GM19099 (cell line): ENCODE data around the gene ZFYVE21.

Experiments used
- POLR2A ChIP-seq: IDR thresholded peaks from 3 replicates; pipeline ENCODE4 v1.6.1; 2011; ENCODE audit warnings: low read depth; ENCODE audit not compliant: insufficient read length; ENCODE audit errors: extremely low read depth

The ZFYVE21 gene

DNA sequence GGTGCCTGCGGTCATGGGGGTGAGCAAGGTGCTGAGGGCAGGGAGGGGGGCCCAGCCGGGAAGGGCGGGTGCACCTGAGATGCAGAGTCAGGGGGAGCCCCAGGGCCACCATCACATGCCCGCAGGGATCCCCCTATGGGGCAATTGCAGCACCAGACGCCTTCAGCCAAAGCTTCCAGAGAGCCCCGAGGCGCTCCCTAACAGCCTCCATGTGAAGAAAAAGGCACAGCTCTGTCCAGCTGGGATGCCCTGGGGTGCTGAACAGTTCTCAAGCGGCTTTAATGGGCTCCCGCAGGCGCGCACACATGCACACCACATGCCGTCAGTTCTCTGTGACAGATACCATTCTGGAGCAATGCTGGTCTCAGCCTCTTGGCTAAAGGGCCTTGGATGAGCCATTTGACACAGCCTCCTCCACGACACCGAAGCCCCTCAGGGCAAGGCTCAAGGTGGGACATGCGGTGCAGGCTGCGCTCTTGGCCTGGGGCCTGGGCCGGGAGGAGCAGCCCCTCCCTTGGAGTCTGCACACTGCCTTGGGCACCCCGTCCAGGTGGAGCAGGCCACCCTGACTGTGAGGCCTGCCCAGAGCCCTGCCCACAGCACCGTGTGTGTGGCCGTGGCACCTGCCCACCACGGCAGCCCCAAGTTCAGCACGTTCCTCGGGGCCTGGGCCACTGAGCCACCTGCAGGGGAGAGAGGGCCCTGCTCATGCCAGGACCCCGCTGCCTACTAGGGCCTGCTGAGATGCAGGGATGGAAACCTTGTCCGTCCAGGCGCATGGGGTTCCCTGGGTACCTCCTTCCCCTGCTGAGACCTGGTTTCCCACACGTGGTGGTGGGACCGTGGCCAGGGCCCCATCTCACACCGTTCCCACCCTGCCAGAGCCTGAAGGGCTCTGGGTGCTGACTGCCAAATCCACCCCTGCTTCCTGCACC lies 8.0 kb upstream of the ZFYVE21 start:
- no peak for TF ChIP-seq POLR2A

DNA sequence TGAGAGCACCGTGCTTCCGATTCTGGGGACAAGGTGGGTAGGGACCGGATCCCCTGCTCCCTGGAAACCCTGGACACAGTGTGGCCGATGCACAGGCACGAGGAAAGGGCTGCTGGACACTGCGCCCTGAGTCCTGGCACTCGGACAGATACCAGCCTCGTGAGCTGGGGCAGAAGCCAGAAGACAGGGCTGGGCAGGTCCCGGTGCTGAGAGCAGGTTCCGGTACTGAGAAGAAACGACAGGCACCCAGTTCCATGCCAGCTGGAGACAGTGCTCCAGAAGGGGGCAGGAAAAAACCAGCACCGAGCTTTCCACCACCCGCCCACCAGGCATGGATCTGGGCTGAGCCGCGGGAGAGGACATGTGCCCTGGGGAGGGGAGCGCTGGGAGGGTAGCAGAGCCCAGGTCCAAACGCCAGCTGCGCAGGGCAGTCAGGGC lies 6.8 kb upstream of the ZFYVE21 start:
- no peak for TF ChIP-seq POLR2A

DNA sequence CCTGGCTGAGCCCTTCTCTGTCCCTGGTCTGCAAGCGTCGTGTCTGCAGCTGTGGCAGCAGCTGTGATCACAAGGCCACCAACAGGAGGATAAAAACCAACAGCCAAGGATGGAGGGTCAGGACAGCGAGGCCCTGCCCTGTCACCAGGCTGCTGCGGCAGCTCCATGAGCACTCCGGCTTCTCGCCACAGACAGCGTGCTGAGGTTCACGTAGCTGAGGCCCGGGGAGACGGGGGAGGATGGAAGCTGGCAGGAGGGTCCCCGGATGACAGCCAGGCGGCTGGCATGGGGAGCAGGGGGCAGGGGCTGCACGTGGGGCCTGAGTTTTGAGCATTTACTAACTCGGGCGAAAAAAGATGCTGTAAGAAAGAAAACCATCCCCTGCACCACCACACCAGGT lies 5.8 kb upstream of the ZFYVE21 start:
- TF ChIP-seq POLR2A, result no peak

DNA sequence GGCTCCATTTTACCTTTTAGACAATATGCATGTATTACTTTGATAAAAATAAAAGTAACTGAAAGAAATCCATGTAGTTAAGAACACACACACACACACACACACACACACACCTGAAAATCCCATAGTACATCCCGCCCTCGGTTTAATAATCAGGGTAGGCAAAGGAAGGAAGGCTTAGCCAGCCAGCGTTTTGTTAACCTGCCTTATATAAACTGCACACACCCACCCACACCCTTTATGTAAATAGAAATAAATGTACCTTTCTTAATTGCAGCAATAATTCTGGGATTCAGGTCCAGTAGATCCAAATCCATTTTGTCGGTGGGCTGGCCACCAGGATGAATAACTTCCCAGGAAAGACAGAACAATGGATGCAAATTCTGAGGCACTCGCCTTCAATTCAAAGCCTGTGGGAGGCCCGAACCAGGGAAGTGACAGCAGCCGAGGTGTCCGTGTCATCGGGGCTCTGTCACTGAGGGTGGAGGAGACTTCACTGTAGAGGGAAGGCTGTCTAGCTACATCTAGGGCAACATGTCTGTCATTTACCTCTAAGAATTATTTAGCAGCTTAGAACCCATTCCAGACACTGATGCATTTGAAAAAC lies 4.7 kb upstream of the ZFYVE21 start:
- no peak for TF ChIP-seq POLR2A

DNA sequence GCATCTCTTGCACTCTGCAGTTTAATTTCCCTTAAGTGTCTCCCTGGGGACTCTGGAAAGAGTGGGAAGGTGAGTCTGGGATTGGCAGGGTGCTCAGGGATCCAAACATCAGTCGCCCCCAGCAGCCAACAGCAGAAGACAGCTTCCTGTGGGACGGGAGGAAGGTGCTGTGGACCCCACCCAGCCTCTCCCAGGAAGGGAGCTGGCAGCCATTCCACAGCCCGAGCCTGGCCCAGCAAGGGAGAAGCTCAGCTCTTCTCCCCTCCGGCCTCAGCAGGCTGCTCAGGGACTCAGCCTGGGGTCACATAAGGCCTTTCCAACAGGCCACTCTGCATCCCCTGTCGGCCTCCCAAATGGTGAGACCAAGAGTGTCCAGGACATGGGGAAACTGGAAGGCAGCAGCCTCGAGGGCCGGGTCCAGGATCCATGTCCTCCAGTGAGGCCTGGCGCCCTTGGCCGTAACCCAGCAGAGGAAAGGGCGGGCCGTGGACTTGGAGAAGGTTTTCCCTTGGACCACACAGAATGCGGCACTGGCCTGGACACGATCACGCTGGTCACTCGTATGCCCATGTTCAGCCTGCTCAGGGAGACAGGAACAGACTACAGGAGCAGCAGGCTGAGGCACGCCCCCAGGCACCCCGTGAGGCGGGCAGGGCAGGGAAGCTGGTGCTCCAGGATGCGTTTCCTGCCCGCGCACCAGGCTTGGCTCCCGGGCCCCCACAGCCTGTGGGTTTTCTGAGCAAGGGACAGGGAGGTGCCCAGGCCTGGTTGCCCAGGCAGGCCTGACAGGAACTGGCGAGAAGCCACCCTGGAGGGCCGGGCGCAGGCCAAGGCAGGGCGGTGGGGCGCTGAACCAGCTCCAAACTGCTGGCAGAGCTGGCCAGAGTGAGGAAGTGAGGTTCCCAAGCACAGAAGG lies 3.8 kb upstream of the ZFYVE21 start:
- no peak for TF ChIP-seq POLR2A

DNA sequence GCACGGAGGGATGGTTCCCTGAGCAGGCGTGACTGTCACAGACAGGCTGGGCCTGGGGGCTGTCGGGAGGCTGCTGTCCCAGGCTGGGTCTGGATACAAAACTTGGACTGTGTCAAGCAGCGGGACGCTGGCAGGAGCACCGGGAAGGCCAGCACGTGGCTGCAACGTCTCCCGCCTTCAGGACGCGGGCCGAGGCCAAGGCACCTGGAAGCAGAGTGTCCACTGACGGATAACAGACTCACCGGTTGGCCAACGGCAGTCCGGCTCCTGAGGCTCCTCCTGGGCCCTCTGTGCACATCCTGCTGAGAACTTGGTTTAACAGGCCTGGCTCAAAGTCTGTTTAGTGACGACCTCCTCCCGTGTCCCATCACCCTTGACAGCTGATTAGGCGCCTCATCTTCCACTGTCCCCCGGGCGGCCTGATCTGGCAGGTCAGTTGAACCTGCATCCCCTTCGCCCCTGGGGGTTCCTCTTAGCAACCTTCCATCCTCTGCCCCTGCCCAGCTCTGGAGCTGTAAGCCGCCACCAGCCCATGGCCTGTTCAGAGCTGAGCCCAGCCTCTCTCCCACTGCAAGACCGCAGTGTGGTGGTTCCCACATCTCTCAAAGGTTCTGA lies 2.9 kb upstream of the ZFYVE21 start:
- TF ChIP-seq POLR2A, result no peak

DNA sequence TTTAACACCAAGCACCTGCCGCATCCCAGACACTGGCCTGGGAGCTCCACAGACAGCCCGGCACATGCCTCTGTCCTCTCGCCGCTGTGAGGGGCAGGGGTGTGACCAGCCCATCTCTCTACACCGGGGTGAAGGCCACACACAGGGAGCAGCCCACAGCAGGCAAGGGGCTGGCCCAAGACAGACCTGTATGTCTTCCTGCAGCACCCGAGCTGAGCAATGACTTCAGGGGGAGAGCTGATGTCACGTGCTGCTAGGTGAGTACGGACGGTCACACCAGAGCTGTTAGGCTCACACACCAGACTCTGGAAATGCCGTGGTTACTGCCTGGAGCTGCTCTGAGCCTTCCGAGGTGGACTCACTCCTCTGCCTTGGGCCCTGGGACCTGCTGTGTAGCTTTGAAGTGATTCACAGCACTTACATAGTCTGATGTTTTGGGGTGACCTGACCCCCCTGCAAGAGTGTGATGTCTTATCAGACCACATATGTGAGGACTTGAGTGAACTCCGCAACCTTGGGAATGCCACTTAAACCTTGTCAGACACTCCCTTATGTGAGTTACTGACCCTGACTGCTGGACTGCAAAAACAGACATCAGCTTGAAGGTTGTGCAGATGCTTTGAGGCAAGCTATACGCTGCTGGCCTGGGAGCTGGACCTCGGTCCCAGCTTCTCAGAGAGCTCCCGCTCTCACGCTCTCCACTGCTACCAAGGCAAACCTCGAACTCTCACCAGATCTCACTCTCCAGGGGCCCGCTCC lies 2.1 kb upstream of the ZFYVE21 start:
- no peak for TF ChIP-seq POLR2A

DNA sequence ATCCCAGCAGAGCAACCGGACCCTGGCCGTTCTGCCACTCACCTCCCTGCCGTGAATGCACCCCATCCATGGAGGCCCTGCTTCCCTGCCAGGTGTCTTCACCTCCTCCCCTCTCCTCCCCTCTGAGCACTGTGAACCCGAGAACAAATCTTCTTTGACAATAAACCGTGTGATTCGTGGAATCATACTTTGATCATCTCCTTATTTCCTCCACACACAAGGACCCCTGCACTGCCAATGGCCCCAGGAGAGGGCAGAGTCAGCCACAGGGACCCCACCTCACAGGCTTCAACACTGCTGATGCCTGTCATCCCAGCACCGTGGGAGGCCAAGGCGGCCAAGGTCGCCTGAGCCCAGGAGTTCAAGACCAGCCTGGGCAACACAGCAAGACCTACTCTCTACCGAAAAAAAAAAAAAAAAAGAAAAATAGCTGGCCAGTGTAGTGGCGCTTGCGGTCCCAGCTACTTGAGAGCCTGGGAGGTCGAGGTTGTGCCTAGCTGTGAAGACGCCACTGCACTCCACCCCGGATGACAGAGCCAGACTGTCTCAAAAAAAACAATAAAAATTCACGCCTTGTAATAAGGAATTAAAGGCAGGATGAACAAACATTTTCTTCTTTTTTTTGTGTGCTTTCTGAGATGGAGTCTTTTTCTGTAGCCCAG lies 1.4 kb upstream of the ZFYVE21 start:
- no peak for TF ChIP-seq POLR2A

DNA sequence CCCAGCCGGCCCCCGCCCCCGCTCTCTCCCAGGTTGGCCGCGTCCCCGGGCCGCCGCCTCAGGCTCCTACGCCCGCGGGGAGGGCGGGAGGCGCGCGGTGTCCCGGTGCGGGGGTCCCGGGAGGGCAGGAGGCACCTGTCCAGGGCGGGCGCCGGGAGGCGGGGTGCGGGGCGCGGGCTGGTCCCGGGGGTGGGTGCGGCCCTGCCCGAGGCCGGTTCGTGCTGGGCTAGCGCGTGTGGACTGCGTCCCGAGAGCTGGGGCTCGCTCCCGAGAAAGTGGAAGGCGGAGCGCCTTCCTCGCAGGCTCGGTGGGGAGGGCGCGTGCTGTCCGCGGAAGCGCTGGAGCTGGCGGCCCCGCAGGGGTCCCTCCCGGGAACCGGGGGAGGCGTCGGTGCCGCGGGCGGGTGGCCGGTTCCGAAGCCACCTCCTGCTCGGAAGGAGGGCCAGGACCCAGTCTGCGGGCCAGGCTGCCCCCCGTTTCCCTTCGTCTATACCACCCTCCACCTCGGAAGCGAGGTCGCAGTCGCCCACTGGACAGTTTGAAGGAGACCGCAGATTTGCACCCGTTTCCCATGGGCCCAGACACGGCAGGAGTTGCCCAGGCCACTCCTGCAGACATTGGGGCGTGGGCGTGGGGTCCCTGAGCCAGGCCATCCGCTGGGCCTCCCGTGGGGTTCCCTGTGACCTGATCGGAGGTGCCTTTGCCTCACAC lies 636 bp downstream of the ZFYVE21 start:
- no peak for TF ChIP-seq POLR2A

DNA sequence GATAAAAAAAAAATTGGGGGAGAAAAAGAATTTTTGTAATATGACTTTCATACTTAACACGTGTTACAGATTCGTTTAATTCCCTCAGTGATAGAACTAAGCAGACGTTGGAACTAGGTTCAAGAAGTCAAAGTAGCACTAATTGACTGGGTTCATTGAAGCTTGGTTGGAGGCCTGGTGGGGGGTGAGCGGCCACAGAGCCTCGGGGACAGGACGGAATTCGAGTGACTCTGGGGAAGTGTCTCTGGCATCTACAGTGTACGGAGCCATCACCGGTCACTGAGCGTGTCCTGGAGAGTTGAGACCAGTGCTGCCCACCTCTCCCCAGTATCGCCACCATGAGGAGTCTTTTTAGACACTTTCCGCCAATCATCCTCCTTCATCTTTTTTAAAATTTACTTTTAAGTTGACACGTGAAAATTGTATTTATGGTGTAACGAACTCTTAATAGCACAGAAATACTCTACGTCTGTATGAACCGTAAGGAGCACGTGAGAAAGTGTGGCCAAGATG lies 1.3 kb downstream of the ZFYVE21 start:
- no peak for TF ChIP-seq POLR2A

DNA sequence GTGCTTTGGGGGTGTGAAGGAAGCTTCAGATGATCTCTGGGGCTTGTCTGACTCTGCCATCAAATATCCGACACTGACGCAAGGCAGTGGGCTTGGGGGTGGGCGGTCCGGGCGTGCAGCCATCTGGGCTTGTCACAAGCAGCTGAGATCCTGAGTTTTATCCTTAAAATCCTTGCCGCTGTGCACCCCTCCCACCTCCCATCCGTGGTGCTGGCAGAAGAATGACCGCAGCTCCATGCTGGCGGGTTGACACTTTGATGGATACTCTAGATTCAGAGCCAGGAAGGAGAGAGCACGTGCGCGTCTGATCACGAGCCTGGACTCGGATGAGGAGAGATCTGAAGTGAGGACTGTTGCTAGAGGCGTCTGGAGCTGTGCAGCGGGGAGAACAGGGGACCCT lies 3.0 kb downstream of the ZFYVE21 start:
- no peak for TF ChIP-seq POLR2A

DNA sequence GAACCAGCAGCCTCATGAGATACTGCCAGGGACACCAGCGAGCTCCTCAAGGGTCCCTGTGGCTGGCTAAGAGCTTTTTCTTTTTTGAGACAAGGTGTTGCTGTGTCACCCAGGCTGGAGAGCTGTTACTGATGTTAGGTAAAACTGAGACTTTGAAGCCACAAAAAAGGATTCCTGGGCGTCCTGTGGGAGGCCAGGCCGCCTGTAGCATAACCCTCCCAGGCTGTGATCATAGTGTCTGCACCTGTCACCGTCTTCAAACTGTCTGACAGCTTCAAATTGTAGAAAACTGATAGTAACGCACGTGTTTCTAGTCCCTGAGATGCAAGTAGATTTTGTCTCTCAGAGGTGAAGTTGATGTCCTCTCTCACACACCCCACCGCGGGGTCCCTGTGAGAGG lies 4.1 kb downstream of the ZFYVE21 start:
- no peak for TF ChIP-seq POLR2A
